GM23338 (cell line): ENCODE data around the gene UNC13C. TPM values are rescaled to one million over a fixed set of nuclear protein-coding genes. Genes with fewer than 3 reads are reported as not detected.

ENCODE experiments used
- ATAC-seq: fragments of 200-7000 bp; cut with Tn5 transposase; 3 replicates; pipeline ENCODE4 v1.9.1; 2020
- DNase-seq: peaks from one replicate; pipeline ENCODE4 v3.0.0-alpha.2; 2015; ENCODE audit warnings: low spot score
- H2AFZ ChIP-seq: fragments of 200-600 bp; sonication (generic); 2 replicates; pipeline ENCODE4 v1.8.0; 2016; ENCODE audit warnings: antibody characterized with exemption, mild to moderate bottlenecking, moderate library complexity
- H3F3A ChIP-seq: fragments of 200-600 bp; sonication (generic); replicated peaks from 2 replicates; pipeline ENCODE4 v1.8.0; 2017; ENCODE audit warnings: antibody characterized with exemption, mixed run types, low read depth
- H3K27ac ChIP-seq: fragments of 200-600 bp; sonication (generic); 2 replicates; pipeline ENCODE4 v1.6.1; 2016; ENCODE audit warnings: low read depth
- H3K27me3 ChIP-seq: fragments of 200-600 bp; sonication (generic); 2 replicates; pipeline ENCODE4 v1.8.0; 2016; ENCODE audit warnings: mild to moderate bottlenecking, mixed run types, moderate library complexity; ENCODE audit not compliant: insufficient read depth
- H3K36me3 ChIP-seq: fragments of 200-600 bp; sonication (generic); 2 replicates; pipeline ENCODE4 v1.8.0; 2016; ENCODE audit warnings: mild to moderate bottlenecking; ENCODE audit not compliant: insufficient read depth
- H3K4me1 ChIP-seq: fragments of 200-600 bp; sonication (generic); 2 replicates; pipeline ENCODE4 v1.8.0; 2016; ENCODE audit warnings: mild to moderate bottlenecking, moderate library complexity; ENCODE audit not compliant: insufficient read depth
- H3K4me2 ChIP-seq: fragments of 200-600 bp; sonication (generic); 2 replicates; pipeline ENCODE4 v1.7.1; 2017; ENCODE audit warnings: mixed run types
- H3K4me3 ChIP-seq: fragments of 200-600 bp; sonication (generic); 2 replicates; pipeline ENCODE4 v1.6.1; 2016; ENCODE audit warnings: mixed run types
- H3K79me2 ChIP-seq: fragments of 200-600 bp; sonication (generic); replicated peaks from 2 replicates; pipeline ENCODE4 v1.8.0; 2017; ENCODE audit warnings: mild to moderate bottlenecking; ENCODE audit not compliant: insufficient read depth
- H3K9me2 ChIP-seq: fragments of 200-600 bp; sonication (generic); 2 replicates; pipeline ENCODE4 v1.8.0; 2017; ENCODE audit not compliant: insufficient read depth
- H4K20me1 ChIP-seq: fragments of 200-600 bp; sonication (generic); replicated peaks from 2 replicates; pipeline ENCODE4 v1.8.0; 2017; ENCODE audit warnings: mild to moderate bottlenecking; ENCODE audit not compliant: insufficient read depth
- H3K27ac Mint-ChIP-seq: 2 replicates; pipeline ENCODE4 v1.8.0; 2020; ENCODE audit warnings: inconsistent platforms, mild to moderate bottlenecking, moderate library complexity, mixed read lengths
- H3K27me3 Mint-ChIP-seq: 3 replicates; pipeline ENCODE4 v1.8.0; 2022; ENCODE audit warnings: low read depth, mild to moderate bottlenecking, moderate library complexity, mixed read lengths, inconsistent platforms; ENCODE audit not compliant: insufficient read depth, poor library complexity
- H3K36me3 Mint-ChIP-seq: 3 replicates; pipeline ENCODE4 v1.8.0; 2021; ENCODE audit warnings: low read depth, mild to moderate bottlenecking, inconsistent platforms, moderate library complexity, mixed read lengths
- H3K4me1 Mint-ChIP-seq: 3 replicates; pipeline ENCODE4 v1.8.0; 2020; ENCODE audit warnings: mild to moderate bottlenecking, inconsistent platforms, mixed read lengths
- H3K4me3 Mint-ChIP-seq: 3 replicates; pipeline ENCODE4 v1.8.0; 2021; ENCODE audit warnings: moderate library complexity, mild to moderate bottlenecking, inconsistent platforms, mixed read lengths
- H3K9me3 Mint-ChIP-seq: 3 replicates; pipeline ENCODE4 v1.8.0; 2020; ENCODE audit warnings: moderate library complexity, mild to moderate bottlenecking, inconsistent platforms, mixed read lengths
- CREB1 ChIP-seq: fragments of 250-450 bp; sonication (Bioruptor Pico); IDR thresholded peaks from 2 replicates; pipeline ENCODE4 v1.5.0; 2020; ENCODE audit warnings: low read depth, mild to moderate bottlenecking, moderate library complexity
- EZH2 ChIP-seq: fragments of 200-600 bp; sonication (generic); IDR thresholded peaks from one replicate; pipeline ENCODE4 v1.8.0; 2017; ENCODE audit warnings: antibody characterized with exemption, mild to moderate bottlenecking, low read depth; ENCODE audit not compliant: unreplicated experiment
- EZH2phosphoT487 ChIP-seq: fragments of 200-600 bp; sonication (generic); IDR thresholded peaks from one replicate; pipeline ENCODE4 v1.8.1; 2018; ENCODE audit warnings: antibody characterized with exemption; ENCODE audit not compliant: unreplicated experiment
- JUNB ChIP-seq: IDR thresholded peaks from one replicate; pipeline ENCODE4 v1.6.1; 2016; ENCODE audit warnings: antibody characterized with exemption; ENCODE audit not compliant: unreplicated experiment
- NANOG ChIP-seq: IDR thresholded peaks from 2 replicates; pipeline ENCODE4 v1.6.1; 2016; ENCODE audit warnings: antibody characterized with exemption, borderline replicate concordance
- POLR2AphosphoS5 ChIP-seq: IDR thresholded peaks from 2 replicates; pipeline ENCODE4 v1.6.1; 2016; ENCODE audit warnings: antibody characterized with exemption, low read depth
- STAT1 ChIP-seq: IDR thresholded peaks from one replicate; pipeline ENCODE4 v1.6.1; 2016; ENCODE audit warnings: antibody characterized with exemption; ENCODE audit not compliant: unreplicated experiment
- ZNF114 ChIP-seq: fragments of 250-450 bp; sonication (Bioruptor Pico); IDR thresholded peaks from 2 replicates; pipeline ENCODE4 v1.5.0; 2020; ENCODE audit warnings: mild to moderate bottlenecking, moderate library complexity
- ZNF331 ChIP-seq: fragments of 250-450 bp; sonication (Bioruptor Pico); IDR thresholded peaks from 2 replicates; pipeline ENCODE4 v1.5.0; 2020; ENCODE audit warnings: low read depth, mild to moderate bottlenecking, moderate library complexity
- ZNF462 ChIP-seq: fragments of 250-450 bp; sonication (Bioruptor Pico); IDR thresholded peaks from 2 replicates; pipeline ENCODE4 v1.5.0; 2020; ENCODE audit warnings: mild to moderate bottlenecking, moderate library complexity
- polyA plus RNA-seq: library from polyadenylated mRNA; unstranded; fragments of >200 nt; fragmentation: Nextera tagmentation; extraction: Ambion mirVana; gene quantifications from 2 replicates; pipeline ENCODE4 v1.2.1, GENCODE V29; 2016
- total RNA-seq: library from RNA; depleted of rRNA; stranded (reverse); fragments of >200 nt; shearing (Covaris generic); gene quantifications from 2 replicates; pipeline ENCODE4 v1.2.3, GENCODE V29; 2014
- TF ChIP-seq, protein P1 (sequence below): IDR thresholded peaks from 2 replicates; pipeline ENCODE4 v1.6.1; 2016; ENCODE audit warnings: antibody characterized with exemption
- TF ChIP-seq, protein P2 (sequence below), 2 experiments: fragments of 200-600 bp in 1 of 2; sonication (generic) in 1 of 2; conservative IDR thresholded peaks; 2 replicates each; pipeline versions ENCODE4 v1.5.1 to v1.6.1; 2016 to 2017; ENCODE audit warnings: antibody characterized with exemption in 2 of 2, low read depth in 2 of 2, mild to moderate bottlenecking in 2 of 2, moderate library complexity in 1 of 2
- TF ChIP-seq, protein P3 (sequence below): IDR thresholded peaks from one replicate; pipeline ENCODE4 v1.6.1; 2018; ENCODE audit warnings: antibody characterized with exemption; ENCODE audit not compliant: unreplicated experiment

UNC13C gene
- total and polyA plus RNA-seq, 2 experiments from 2014 or later = 0.03 TPM; not detected in 1

DNA sequence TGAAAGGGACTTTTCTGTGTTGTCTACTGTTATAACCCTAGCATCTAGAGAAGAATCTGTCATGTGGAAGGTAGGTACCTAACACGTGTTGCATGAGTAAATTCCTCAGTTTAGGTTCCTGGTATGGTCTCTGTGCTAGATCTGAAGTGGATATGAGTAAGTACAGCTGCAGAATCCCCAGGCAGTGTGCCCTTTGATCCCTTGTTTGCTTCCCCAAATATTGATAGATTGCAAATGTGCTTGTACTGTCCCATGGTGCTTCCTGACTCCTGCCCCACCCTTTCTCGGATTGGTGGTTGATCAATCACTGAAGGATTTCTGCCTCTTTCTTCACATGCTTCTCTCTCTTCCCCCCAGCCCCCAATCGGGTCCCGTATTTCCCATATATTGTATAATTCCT, 450.4 kb downstream of the UNC13C start:
- H3K4me3 ChIP-seq = no peak overlapping the region
- Mint-ChIP-seq H3K4me3 (no peak overlapping the region), H3K4me1 (no peaks in the 10 kb centered on the region), H3K36me3 (no peaks in the 10 kb centered on the region), H3K9me3 (peaks cover 40% of the 10 kb centered on the region), H3K27me3 (no peaks in the 10 kb centered on the region), H3K27ac (no peak overlapping the region)
- no peaks in the 10 kb centered on the region for H4K20me1 ChIP-seq
- H3K27ac ChIP-seq = no peak overlapping the region
- no peak overlapping the region for H2AFZ ChIP-seq
- H3F3A ChIP-seq = no peaks in the 10 kb centered on the region
- no peaks in the 10 kb centered on the region for H3K27me3 ChIP-seq
- no peak for DNase-seq
- TF ChIP-seq CREB1 (CRISPR knock-in tag) (no peak), ZNF114 (CRISPR knock-in tag) (no peak), JUNB (no peak), ZNF331 (CRISPR knock-in tag) (no peak), EZH2phosphoT487 (no peak), POLR2AphosphoS5 (no peak), STAT1 (no peak), EZH2 (no peak), ZNF462 (no peak), NANOG (no peak)
- TF ChIP-seq, protein P1, sequence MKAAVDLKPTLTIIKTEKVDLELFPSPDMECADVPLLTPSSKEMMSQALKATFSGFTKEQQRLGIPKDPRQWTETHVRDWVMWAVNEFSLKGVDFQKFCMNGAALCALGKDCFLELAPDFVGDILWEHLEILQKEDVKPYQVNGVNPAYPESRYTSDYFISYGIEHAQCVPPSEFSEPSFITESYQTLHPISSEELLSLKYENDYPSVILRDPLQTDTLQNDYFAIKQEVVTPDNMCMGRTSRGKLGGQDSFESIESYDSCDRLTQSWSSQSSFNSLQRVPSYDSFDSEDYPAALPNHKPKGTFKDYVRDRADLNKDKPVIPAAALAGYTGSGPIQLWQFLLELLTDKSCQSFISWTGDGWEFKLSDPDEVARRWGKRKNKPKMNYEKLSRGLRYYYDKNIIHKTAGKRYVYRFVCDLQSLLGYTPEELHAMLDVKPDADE = no peak
- TF ChIP-seq, protein P2, sequence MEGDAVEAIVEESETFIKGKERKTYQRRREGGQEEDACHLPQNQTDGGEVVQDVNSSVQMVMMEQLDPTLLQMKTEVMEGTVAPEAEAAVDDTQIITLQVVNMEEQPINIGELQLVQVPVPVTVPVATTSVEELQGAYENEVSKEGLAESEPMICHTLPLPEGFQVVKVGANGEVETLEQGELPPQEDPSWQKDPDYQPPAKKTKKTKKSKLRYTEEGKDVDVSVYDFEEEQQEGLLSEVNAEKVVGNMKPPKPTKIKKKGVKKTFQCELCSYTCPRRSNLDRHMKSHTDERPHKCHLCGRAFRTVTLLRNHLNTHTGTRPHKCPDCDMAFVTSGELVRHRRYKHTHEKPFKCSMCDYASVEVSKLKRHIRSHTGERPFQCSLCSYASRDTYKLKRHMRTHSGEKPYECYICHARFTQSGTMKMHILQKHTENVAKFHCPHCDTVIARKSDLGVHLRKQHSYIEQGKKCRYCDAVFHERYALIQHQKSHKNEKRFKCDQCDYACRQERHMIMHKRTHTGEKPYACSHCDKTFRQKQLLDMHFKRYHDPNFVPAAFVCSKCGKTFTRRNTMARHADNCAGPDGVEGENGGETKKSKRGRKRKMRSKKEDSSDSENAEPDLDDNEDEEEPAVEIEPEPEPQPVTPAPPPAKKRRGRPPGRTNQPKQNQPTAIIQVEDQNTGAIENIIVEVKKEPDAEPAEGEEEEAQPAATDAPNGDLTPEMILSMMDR (conservative IDR thresholded peaks at IDR 0.05; ENCODE audit: low read depth in 2 of 2) = no peak
- TF ChIP-seq, protein P3, sequence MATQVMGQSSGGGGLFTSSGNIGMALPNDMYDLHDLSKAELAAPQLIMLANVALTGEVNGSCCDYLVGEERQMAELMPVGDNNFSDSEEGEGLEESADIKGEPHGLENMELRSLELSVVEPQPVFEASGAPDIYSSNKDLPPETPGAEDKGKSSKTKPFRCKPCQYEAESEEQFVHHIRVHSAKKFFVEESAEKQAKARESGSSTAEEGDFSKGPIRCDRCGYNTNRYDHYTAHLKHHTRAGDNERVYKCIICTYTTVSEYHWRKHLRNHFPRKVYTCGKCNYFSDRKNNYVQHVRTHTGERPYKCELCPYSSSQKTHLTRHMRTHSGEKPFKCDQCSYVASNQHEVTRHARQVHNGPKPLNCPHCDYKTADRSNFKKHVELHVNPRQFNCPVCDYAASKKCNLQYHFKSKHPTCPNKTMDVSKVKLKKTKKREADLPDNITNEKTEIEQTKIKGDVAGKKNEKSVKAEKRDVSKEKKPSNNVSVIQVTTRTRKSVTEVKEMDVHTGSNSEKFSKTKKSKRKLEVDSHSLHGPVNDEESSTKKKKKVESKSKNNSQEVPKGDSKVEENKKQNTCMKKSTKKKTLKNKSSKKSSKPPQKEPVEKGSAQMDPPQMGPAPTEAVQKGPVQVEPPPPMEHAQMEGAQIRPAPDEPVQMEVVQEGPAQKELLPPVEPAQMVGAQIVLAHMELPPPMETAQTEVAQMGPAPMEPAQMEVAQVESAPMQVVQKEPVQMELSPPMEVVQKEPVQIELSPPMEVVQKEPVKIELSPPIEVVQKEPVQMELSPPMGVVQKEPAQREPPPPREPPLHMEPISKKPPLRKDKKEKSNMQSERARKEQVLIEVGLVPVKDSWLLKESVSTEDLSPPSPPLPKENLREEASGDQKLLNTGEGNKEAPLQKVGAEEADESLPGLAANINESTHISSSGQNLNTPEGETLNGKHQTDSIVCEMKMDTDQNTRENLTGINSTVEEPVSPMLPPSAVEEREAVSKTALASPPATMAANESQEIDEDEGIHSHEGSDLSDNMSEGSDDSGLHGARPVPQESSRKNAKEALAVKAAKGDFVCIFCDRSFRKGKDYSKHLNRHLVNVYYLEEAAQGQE = no peak
- no peaks in the 10 kb centered on the region for H3K4me1 ChIP-seq
- no peak for ATAC-seq
- no peaks in the 10 kb centered on the region for H3K9me2 ChIP-seq
- H3K4me2 ChIP-seq = no peak overlapping the region
- H3K36me3 ChIP-seq = peaks cover 8% of the 10 kb centered on the region; the same call in 1 of the 2 replicates
- no peaks in the 10 kb centered on the region for H3K79me2 ChIP-seq
